GM12878 (cell line): ENCODE results near the gene FAM222B. TPM values are rescaled to one million over a fixed set of nuclear protein-coding genes. Genes with fewer than 3 reads are reported as not detected.
A peak's percentile ranks its signal among the peaks of the same experiment; 100 is the strongest.

Experiments used
- BHLHE40 ChIP-seq, 2 experiments: fragments of 450-650 bp in 1 of 2; IDR thresholded peaks; 2 replicates each; pipeline ENCODE4 v1.6.1; 2011 to 2017; ENCODE audit warnings: low read depth in 2 of 2, borderline replicate concordance in 1 of 2, improper control_type of control experiment in 1 of 2, low read length in 1 of 2, mild to moderate bottlenecking in 1 of 2
- CBFB ChIP-seq: IDR thresholded peaks from 2 replicates; pipeline ENCODE4 v1.6.1; 2016; ENCODE audit warnings: antibody characterized with exemption, low read depth
- EGR1 ChIP-seq, 2 experiments: IDR thresholded peaks; 1 replicate in 1 of 2; 2 replicates in 1 of 2; pipeline ENCODE4 v1.6.1; 2011 to 2012; ENCODE audit warnings: low read depth in 2 of 2, low read length in 2 of 2, borderline replicate concordance in 1 of 2, mild to moderate bottlenecking in 1 of 2, moderate library complexity in 1 of 2
- ELK1 ChIP-seq: IDR thresholded peaks from 2 replicates; pipeline ENCODE4 v1.6.1; 2012; ENCODE audit warnings: low read depth, low read length, improper control_type of control experiment
- HDAC6 ChIP-seq: fragments of 200-600 bp; sonication (generic); IDR thresholded peaks from one replicate; pipeline ENCODE4 v1.8.0; 2017; ENCODE audit warnings: antibody characterized with exemption; ENCODE audit not compliant: unreplicated experiment
- IKZF1 ChIP-seq: fragments of 450-650 bp; conservative IDR thresholded peaks from 2 replicates; pipeline ENCODE4 v1.6.1; 2017; ENCODE audit warnings: antibody characterized with exemption, mild to moderate bottlenecking
- MLLT1 ChIP-seq: fragments of 450-650 bp; IDR thresholded peaks from 2 replicates; pipeline ENCODE4 v1.6.1; 2016; ENCODE audit warnings: mild to moderate bottlenecking
- MXI1 ChIP-seq: fragments of 150-350 bp; IDR thresholded peaks from 2 replicates; pipeline ENCODE4 v1.6.1; 2011; ENCODE audit warnings: low read depth, mild to moderate bottlenecking, inconsistent platforms, low read length, improper control_type of control experiment
- NBN ChIP-seq: fragments of 450-650 bp; IDR thresholded peaks from 2 replicates; pipeline ENCODE4 v1.6.1; 2016
- NFYB ChIP-seq: IDR thresholded peaks from 2 replicates; pipeline ENCODE4 v1.6.1; 2011; ENCODE audit warnings: low read depth, mild to moderate bottlenecking, low read length, improper control_type of control experiment, moderate library complexity; ENCODE audit not compliant: insufficient read depth
- NKRF ChIP-seq: fragments of 450-650 bp; conservative IDR thresholded peaks from 2 replicates; pipeline ENCODE4 v1.6.1; 2017; ENCODE audit warnings: mild to moderate bottlenecking, moderate library complexity
- SP1 ChIP-seq: IDR thresholded peaks from one replicate; pipeline ENCODE4 v1.6.1; 2011; ENCODE audit warnings: low read depth, low read length
- TCF3 ChIP-seq: IDR thresholded peaks from 2 replicates; pipeline ENCODE4 v1.6.1; 2012; ENCODE audit warnings: low read depth, mild to moderate bottlenecking, low read length, borderline replicate concordance; ENCODE audit not compliant: insufficient read depth
- YY1 ChIP-seq: IDR thresholded peaks from 2 replicates; pipeline ENCODE4 v1.6.1; 2011; ENCODE audit warnings: low read depth, mild to moderate bottlenecking, low read length
- ZBTB4 ChIP-seq: fragments of 450-650 bp; formaldehyde crosslinking; IDR thresholded peaks from 2 replicates; pipeline ENCODE4 v1.4.0; 2022; ENCODE audit warnings: mild to moderate bottlenecking, moderate library complexity
- ZBTB40 ChIP-seq: fragments of 450-650 bp; IDR thresholded peaks from 2 replicates; pipeline ENCODE4 v1.6.1; 2016; ENCODE audit warnings: mild to moderate bottlenecking, moderate library complexity, borderline replicate concordance
- polyA plus RNA-seq, 11 experiments: library from polyadenylated mRNA; depleted of rRNA in 4 of 11; unstranded in 6 of 11; stranded (reverse) in 5 of 11; fragments of >200 nt; fragmentation: Nextera tagmentation in 4 of 11; fragmentation: Illumina TruSeq in 1 of 11; extraction: Ambion mirVana in 4 of 11; extraction: Trizol in 1 of 11; gene quantifications; 1 replicate in 1 of 11; 2 replicates in 10 of 11; pipeline versions ENCODE4 v1.2.1 to v1.2.3, GENCODE V29; 2011 to 2016; ENCODE audit warnings: inconsistent platforms in 2 of 11, missing spikeins in 2 of 11, low read depth in 1 of 11
- total RNA-seq, 4 experiments: library from RNA; depleted of rRNA in 3 of 4; stranded (reverse); fragments of >200 nt in 3 of 4; fragmentation: Illumina TruSeq in 1 of 4; extraction: Trizol in 1 of 4; gene quantifications; 2 replicates each; pipeline versions ENCODE4 v1.2.1 to v1.2.3, GENCODE V29; 2013 to 2021

Gene FAM222B
- total and polyA plus RNA-seq, 10 of the 15 experiments (the other 5 are each of a cell fraction or from before 2014, with no cell fraction given): 2.8 to 18.3 (median 6.4) TPM

- TF ChIP-seq NBN: peak; percentile 47; the same call in 1 of the 2 replicates
- TF ChIP-seq SP1: peak; percentile 98
- no peak; the same call in 1 of the 2 replicates for TF ChIP-seq CBFB
- TF ChIP-seq MXI1: 0 out of 2 replicates have a peak, but pooled peaks have one; percentile 13
- 0 out of 2 replicates have a peak, but pooled peaks have one; percentile 19 for TF ChIP-seq TCF3
- peak; percentile 25; the same call in 1 of the 2 replicates for TF ChIP-seq YY1
- TF ChIP-seq ZBTB40: peak; percentile 70; the same call in 1 of the 2 replicates
- TF ChIP-seq BHLHE40 (IDR thresholded peaks at IDR 0.05; ENCODE audit: borderline replicate concordance in 1 of 2, low read depth in 2 of 2, low read length in 1 of 2): peak; percentile 4 to 34; a peak in 1 of 4 replicates
- peak; percentile 94 for TF ChIP-seq NFYB
- TF ChIP-seq MLLT1: 0 out of 2 replicates have a peak, but pooled peaks have one; percentile 7
- TF ChIP-seq EGR1 (IDR thresholded peaks at IDR 0.05; ENCODE audit: borderline replicate concordance in 1 of 2, low read depth in 2 of 2, low read length in 2 of 2): peak in 1 of 2 experiments; percentile 66; a peak in 1 of 3 replicates
- no peak for TF ChIP-seq HDAC6
- peak; percentile 53; the same call in 1 of the 2 replicates for TF ChIP-seq NKRF
- peak; percentile 70 for TF ChIP-seq ELK1
- TF ChIP-seq IKZF1: peak; percentile 32
- TF ChIP-seq ZBTB4 (CRISPR knock-in tag): no peak
Measured at GRCh38 chr17:28812091-28812747, 30.4 kb downstream of the FAM222B start (continued).
